Mesenchymal stem cell (in vitro differentiated cells and primary cell): ENCODE results near the gene IKBKE.

Source experiments
- DNase-seq: peaks from one replicate; pipeline ENCODE4 v3.0.0-alpha.2; 2013
- H2AFZ ChIP-seq: one replicate; pipeline ENCODE4 v1.6.1; 2013; ENCODE audit warnings: low read depth, mild to moderate bottlenecking, control low read depth, inconsistent platforms, low read length, moderate library complexity
- H2AK5ac ChIP-seq: 2 replicates; pipeline ENCODE4 v1.6.1; 2013; ENCODE audit warnings: low read length, moderate library complexity, mild to moderate bottlenecking, inconsistent platforms; ENCODE audit not compliant: severe bottlenecking
- H2BK120ac ChIP-seq: one replicate; pipeline ENCODE4 v1.6.1; 2013; ENCODE audit warnings: low read depth, mild to moderate bottlenecking, inconsistent platforms, low read length, moderate library complexity
- H2BK12ac ChIP-seq, 2 experiments: one replicate each; pipeline ENCODE4 v1.6.1; 2013; ENCODE audit warnings: inconsistent platforms in 2 of 2, low read length in 2 of 2, mild to moderate bottlenecking in 2 of 2, moderate library complexity in 2 of 2, control low read depth in 1 of 2
- H2BK15ac ChIP-seq: one replicate; pipeline ENCODE4 v1.6.1; 2013; ENCODE audit warnings: mild to moderate bottlenecking, low read depth, inconsistent platforms; ENCODE audit not compliant: poor library complexity, severe bottlenecking
- H2BK5ac ChIP-seq: 2 replicates; pipeline ENCODE4 v1.6.1; 2013; ENCODE audit warnings: low read depth, mild to moderate bottlenecking, low read length, control low read depth, inconsistent platforms; ENCODE audit not compliant: poor library complexity, severe bottlenecking
- H3K14ac ChIP-seq, 2 experiments: one replicate each; pipeline ENCODE4 v1.6.1; 2013; ENCODE audit warnings: inconsistent platforms in 2 of 2, low read length in 2 of 2, control low read depth in 1 of 2, mild to moderate bottlenecking in 1 of 2, moderate library complexity in 1 of 2
- H3K18ac ChIP-seq, 2 experiments: one replicate each; pipeline ENCODE4 v1.6.1; 2013; ENCODE audit warnings: inconsistent platforms in 2 of 2, low read length in 2 of 2, control low read depth in 1 of 2, low read depth in 1 of 2, mild to moderate bottlenecking in 1 of 2
- H3K23ac ChIP-seq, 2 experiments: one replicate each; pipeline ENCODE4 v1.6.1; 2013; ENCODE audit warnings: inconsistent platforms in 2 of 2, low read length in 2 of 2, mild to moderate bottlenecking in 2 of 2, moderate library complexity in 2 of 2, control low read depth in 1 of 2
- H3K27ac ChIP-seq: 2 replicates; pipeline ENCODE4 v1.5.1; 2013; ENCODE audit warnings: mild to moderate bottlenecking, moderate library complexity, low read length, control low read depth, inconsistent platforms; ENCODE audit not compliant: poor library complexity, severe bottlenecking
- H3K27me3 ChIP-seq, 2 experiments: 2 replicates each; pipeline versions ENCODE4 v1.6.1 to v1.7.0; 2013; ENCODE audit warnings: low read length in 2 of 2, mild to moderate bottlenecking in 2 of 2, moderate library complexity in 2 of 2, control low read depth in 1 of 2, inconsistent platforms in 1 of 2; ENCODE audit not compliant: control insufficient read depth in 1 of 2, insufficient read depth in 1 of 2
- H3K36me3 ChIP-seq, 2 experiments: 2 replicates each; pipeline versions ENCODE4 v1.6.1 to v1.7.0; 2013; ENCODE audit warnings: low read length in 2 of 2, control low read depth in 1 of 2, inconsistent platforms in 1 of 2, low read depth in 1 of 2, mild to moderate bottlenecking in 1 of 2; ENCODE audit not compliant: insufficient read depth in 2 of 2, control insufficient read depth in 1 of 2
- H3K4ac ChIP-seq, 2 experiments: one replicate each; pipeline ENCODE4 v1.6.1; 2013; ENCODE audit warnings: inconsistent platforms in 2 of 2, low read length in 2 of 2, mild to moderate bottlenecking in 2 of 2, moderate library complexity in 2 of 2, control low read depth in 1 of 2, low read depth in 1 of 2
- H3K4me1 ChIP-seq: 2 replicates; pipeline ENCODE4 v1.6.1; 2013; ENCODE audit warnings: low read depth, low read length, control low read depth; ENCODE audit not compliant: control insufficient read depth, insufficient read depth
- H3K4me2 ChIP-seq: 2 replicates; pipeline ENCODE4 v1.6.1; 2013; ENCODE audit warnings: low read length, mild to moderate bottlenecking, inconsistent platforms; ENCODE audit not compliant: poor library complexity, severe bottlenecking
- H3K4me3 ChIP-seq, 2 experiments: 2 replicates each; pipeline versions ENCODE4 v1.5.1 to v1.7.0; 2013; ENCODE audit warnings: low read length in 2 of 2, mild to moderate bottlenecking in 2 of 2, control low read depth in 1 of 2, low read depth in 1 of 2; ENCODE audit not compliant: insufficient read depth in 1 of 2
- H3K79me1 ChIP-seq: replicated peaks from 2 replicates; pipeline ENCODE4 v1.6.1; 2013; ENCODE audit warnings: mild to moderate bottlenecking, control low read depth, low read length, inconsistent platforms; ENCODE audit not compliant: poor library complexity, severe bottlenecking
- H3K9ac ChIP-seq: 2 replicates; pipeline ENCODE4 v1.7.0; 2013; ENCODE audit warnings: mild to moderate bottlenecking, low read length, moderate library complexity
- H3K9me3 ChIP-seq: 2 replicates; pipeline ENCODE4 v1.7.0; 2013; ENCODE audit warnings: mild to moderate bottlenecking, low read length; ENCODE audit not compliant: control insufficient read depth
- H4K8ac ChIP-seq: one replicate; pipeline ENCODE4 v1.6.1; 2013; ENCODE audit warnings: inconsistent platforms, mild to moderate bottlenecking, low read length, moderate library complexity
- H4K91ac ChIP-seq: one replicate; pipeline ENCODE4 v1.6.1; 2013; ENCODE audit warnings: mild to moderate bottlenecking, low read length, inconsistent platforms
- WGBS: methylation state at CpG from one replicate; pipeline ENCODE4 v1.1.7; 2013; ENCODE audit warnings: mixed read lengths; 5-methylcytosine and 5-hydroxymethylcytosine counted together

The IKBKE gene

DNA sequence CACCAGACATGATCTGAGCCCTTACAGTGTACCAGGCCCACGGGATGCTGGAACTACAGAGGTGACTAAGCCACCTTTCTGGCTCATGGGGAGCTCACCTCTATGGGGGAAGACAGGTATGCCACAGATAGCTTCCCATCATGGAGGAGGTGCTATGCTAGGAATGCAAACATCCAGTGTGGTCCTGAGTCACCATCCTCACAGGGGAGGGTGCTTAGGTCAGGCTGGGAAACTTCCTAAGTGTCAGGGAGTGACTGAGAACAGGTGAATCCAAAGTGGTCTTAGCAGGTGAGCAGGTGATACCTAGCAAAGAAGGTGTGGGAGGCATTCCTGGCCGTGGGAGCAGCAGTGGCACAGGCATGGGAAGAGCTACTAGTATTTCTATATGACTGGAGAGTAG, 28.4 kb downstream of the IKBKE start:
- no peak overlapping the region for H2BK15ac ChIP-seq
- H3K9me3 ChIP-seq, result no peaks in the 10 kb centered on the region
- peaks cover 24 to 29% of the 10 kb centered on the region in 2 experiments for H3K36me3 ChIP-seq
- H3K79me1 ChIP-seq, result no peaks in the 10 kb centered on the region
- no peak overlapping the region for H2AFZ ChIP-seq
- H3K27me3 ChIP-seq, result no peaks in the 10 kb centered on the region
- no peak overlapping the region for H2AK5ac ChIP-seq
- no peak overlapping the region for H3K9ac ChIP-seq
- no peak overlapping the region for H3K27ac ChIP-seq
- no peak overlapping the region for H3K4ac ChIP-seq
- no peak overlapping the region for H3K18ac ChIP-seq
- no peak overlapping the region for H4K8ac ChIP-seq
- no peak overlapping the region for H3K23ac ChIP-seq
- H2BK120ac ChIP-seq, result no peak overlapping the region
- peaks cover 24% of the 10 kb centered on the region for H3K4me1 ChIP-seq
- no peak overlapping the region for H4K91ac ChIP-seq
- no peak overlapping the region for H3K4me3 ChIP-seq
- no peak overlapping the region for H3K14ac ChIP-seq
- 86% methylated on average over 2 of the region's 2 CpGs for WGBS
- DNase-seq, result no peak
- H3K4me2 ChIP-seq, result no peak overlapping the region
- no peak overlapping the region for H2BK12ac ChIP-seq
- no peak overlapping the region for H2BK5ac ChIP-seq

DNA sequence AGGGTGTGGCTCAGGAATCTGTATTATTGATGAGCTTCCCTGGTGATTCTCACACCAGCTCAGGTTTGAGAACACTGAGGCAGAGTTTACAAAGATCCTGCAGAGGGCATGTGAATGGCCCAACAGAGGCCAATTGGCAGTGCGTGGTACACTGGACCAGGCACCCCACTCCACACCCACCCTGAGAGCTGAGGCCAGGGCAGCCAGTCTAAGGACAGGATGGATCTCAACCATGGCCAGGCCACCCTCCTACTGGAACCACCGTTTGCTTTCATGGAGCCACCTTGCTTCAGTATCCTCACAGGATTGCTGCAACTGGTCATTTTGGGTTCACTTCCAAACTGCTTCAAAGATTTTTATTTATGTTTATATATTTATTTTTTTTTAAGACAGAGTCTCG, 29.8 kb downstream of the IKBKE start:
- Histone ChIP-seq H2BK15ac (no peak overlapping the region), H2AFZ (no peak overlapping the region), H3K18ac (peak overlapping the region in 1 of 2 experiments; percentile 37), H3K27ac (no peak overlapping the region), H3K4ac (no peak overlapping the region), H4K91ac (no peak overlapping the region), H2BK5ac (no peak overlapping the region), H2BK12ac (peak overlapping the region in 1 of 2 experiments; percentile 50), H3K27me3 (peaks cover 0 to 2% of the 10 kb centered on the region in 2 experiments), H3K23ac (no peak overlapping the region), H3K9me3 (no peaks in the 10 kb centered on the region), H4K8ac (no peak overlapping the region), H3K9ac (no peak overlapping the region), H2AK5ac (no peak overlapping the region), H3K79me1 (no peaks in the 10 kb centered on the region), H3K4me2 (no peak overlapping the region), H3K36me3 (peaks cover 14 to 21% of the 10 kb centered on the region in 2 experiments), H3K4me1 (peaks cover 27% of the 10 kb centered on the region), H3K14ac (no peak overlapping the region), H3K4me3 (no peak overlapping the region), H2BK120ac (no peak overlapping the region)
- 77% methylated on average over 2 of the region's 3 CpGs for WGBS
- no peak for DNase-seq

DNA sequence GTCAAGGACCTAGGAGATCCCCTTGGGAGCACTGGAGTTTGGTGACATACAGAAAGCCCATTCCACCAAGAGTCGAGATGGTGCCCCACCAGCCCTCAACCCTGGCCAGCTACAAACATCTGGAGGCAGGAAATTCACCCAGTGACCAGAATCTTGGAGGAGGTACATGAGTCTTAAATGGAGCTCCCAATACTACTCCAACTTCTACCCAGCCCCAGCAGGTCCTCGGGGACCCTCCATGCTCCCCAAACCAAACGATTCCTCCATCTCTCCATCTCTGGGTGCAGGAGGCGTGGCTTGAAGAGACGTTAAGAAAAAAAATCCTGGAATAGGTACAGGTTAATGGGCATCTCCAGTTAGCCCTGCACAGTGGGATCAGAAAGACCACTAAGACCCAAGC, 31.6 kb downstream of the IKBKE start:
- H3K4me2 ChIP-seq, result no peak overlapping the region
- H3K18ac ChIP-seq, result peak overlapping the region; percentile 37 to 85
- no peak overlapping the region for H3K4me3 ChIP-seq
- no peak overlapping the region for H2AFZ ChIP-seq
- H3K14ac ChIP-seq, result no peak overlapping the region
- H3K27me3 ChIP-seq, result peaks cover 0 to 20% of the 10 kb centered on the region in 2 experiments
- DNase-seq, result no peak
- peak overlapping the region; percentile 59 for H4K91ac ChIP-seq
- peaks cover 21% of the 10 kb centered on the region for H3K4me1 ChIP-seq
- H3K4ac ChIP-seq, result peak overlapping the region in 1 of 2 experiments; percentile 40
- 95% methylated on average over 5 of the region's 5 CpGs for WGBS
- H3K9ac ChIP-seq, result peak overlapping the region; percentile 80
- H2BK12ac ChIP-seq, result peak overlapping the region; percentile 67 to 87
- no peaks in the 10 kb centered on the region for H3K9me3 ChIP-seq
- peak overlapping the region; percentile 57 for H2AK5ac ChIP-seq
- peak overlapping the region; percentile 9 for H2BK120ac ChIP-seq
- H2BK15ac ChIP-seq, result no peak overlapping the region
- H3K27ac ChIP-seq, result peak overlapping the region; percentile 53
- no peak overlapping the region for H3K23ac ChIP-seq
- H4K8ac ChIP-seq, result peak overlapping the region; percentile 47
- no peaks in the 10 kb centered on the region for H3K79me1 ChIP-seq
- peaks cover 5 to 7% of the 10 kb centered on the region in 2 experiments for H3K36me3 ChIP-seq
- no peak overlapping the region for H2BK5ac ChIP-seq

DNA sequence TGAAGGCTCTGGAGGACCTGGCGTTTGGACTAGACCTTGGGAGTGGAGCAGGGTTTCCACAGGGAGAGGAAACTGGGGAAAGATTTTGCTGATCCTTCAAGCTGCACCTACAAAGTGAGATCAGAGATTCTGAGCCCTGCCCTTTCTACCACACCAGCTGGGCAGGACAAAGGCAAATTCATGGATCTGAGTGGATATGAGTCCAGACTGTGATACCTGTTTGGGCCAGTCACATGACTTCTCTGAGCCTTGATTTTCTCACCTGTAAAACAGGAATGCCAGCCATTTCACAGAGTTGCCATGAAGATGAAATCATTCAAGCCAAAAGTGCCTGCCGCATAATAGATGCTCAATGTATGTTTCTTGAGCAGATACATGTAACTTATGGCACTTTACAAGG, 32.1 kb downstream of the IKBKE start:
- peaks cover 0 to 24% of the 10 kb centered on the region in 2 experiments for H3K27me3 ChIP-seq
- no peak overlapping the region for H2BK120ac ChIP-seq
- H3K79me1 ChIP-seq, result no peaks in the 10 kb centered on the region
- H3K4ac ChIP-seq, result no peak overlapping the region
- peak overlapping the region in 1 of 2 experiments; percentile 2 for H3K18ac ChIP-seq
- H2AFZ ChIP-seq, result no peak overlapping the region
- no peak for DNase-seq
- H3K4me1 ChIP-seq, result peaks cover 25% of the 10 kb centered on the region
- no peaks in the 10 kb centered on the region for H3K9me3 ChIP-seq
- H4K91ac ChIP-seq, result peak overlapping the region; percentile 59
- H3K4me2 ChIP-seq, result no peak overlapping the region
- H4K8ac ChIP-seq, result no peak overlapping the region
- no peak overlapping the region for H3K14ac ChIP-seq
- H3K23ac ChIP-seq, result no peak overlapping the region
- H2AK5ac ChIP-seq, result no peak overlapping the region
- H3K36me3 ChIP-seq, result peaks cover 5 to 7% of the 10 kb centered on the region in 2 experiments
- H3K9ac ChIP-seq, result no peak overlapping the region
- no peak overlapping the region for H2BK15ac ChIP-seq
- no peak overlapping the region for H3K27ac ChIP-seq
- 89% methylated on average over 2 of the region's 2 CpGs for WGBS
- no peak overlapping the region for H2BK5ac ChIP-seq
- no peak overlapping the region for H3K4me3 ChIP-seq
- H2BK12ac ChIP-seq, result peak overlapping the region in 1 of 2 experiments; percentile 57
